ENCODE results near the gene LRCH2.
A peak's percentile ranks its signal among the peaks of the same experiment; 100 is the strongest.

LRCH2 gene

GRCh38 chrX:115173181-115173580 lies 60.7 kb downstream of the LRCH2 start:
- no peak overlapping the region for H3K4me3 ChIP-seq (replicated peaks in 1 of 2; ENCODE audit: low read depth in 2 of 2, low read length in 2 of 2)

DNA sequence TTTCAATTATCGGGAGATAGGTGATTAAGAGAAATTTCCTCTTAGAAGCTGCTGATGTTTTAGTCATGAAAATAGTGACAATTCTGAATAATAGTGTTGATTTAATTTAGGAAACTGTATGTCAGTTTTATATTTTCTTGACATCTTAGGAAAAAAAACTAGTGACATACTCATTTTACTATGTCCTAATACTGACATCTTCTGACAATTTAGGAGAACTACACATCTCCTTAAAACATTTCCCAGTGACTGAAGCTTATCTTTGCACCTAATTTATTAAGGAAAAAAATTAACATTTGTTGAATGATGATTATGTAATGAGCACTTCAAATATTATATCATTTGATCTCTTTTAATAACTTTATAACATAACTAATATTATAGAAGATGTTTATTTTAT lies 86.7 kb downstream of the LRCH2 start:
- no peak overlapping the region for H3K4me3 ChIP-seq (replicated peaks in 1 of 2; ENCODE audit: low read depth in 2 of 2, low read length in 2 of 2)
- TF ChIP-seq CTCF (IDR thresholded peaks at IDR 0.05; ENCODE audit: low read depth, low read length), result peak; percentile 43
- peak; percentile 38 to 43 for DNase-seq (ENCODE audit: low read depth in 2 of 2)

More at GRCh38 chrX:115173181-115173580, 60.7 kb downstream of the LRCH2 start:
- no peak for DNase-seq (ENCODE audit: low read depth in 2 of 2)
- TF ChIP-seq CTCF (IDR thresholded peaks at IDR 0.05; ENCODE audit: low read depth, low read length), result no peak

DNA sequence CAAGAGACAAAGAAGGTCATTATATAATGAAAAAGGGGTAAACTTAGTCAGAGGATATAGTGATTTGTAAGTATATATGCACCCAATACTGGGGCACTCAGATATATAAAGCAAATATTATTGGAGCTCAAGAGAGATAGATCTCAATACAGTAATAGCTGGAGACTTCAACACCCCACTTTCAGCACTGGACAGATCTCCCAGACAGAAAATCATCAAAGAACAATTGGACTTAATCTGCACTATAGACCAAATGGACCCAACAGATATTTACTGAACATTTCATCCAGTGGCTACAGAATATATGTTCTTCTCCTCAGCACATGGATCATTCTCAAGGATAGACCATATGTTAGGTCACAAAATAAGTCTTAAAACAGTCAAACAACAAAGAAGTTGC lies 91.8 kb downstream of the LRCH2 start:
- no peak overlapping the region for H3K4me3 ChIP-seq (replicated peaks in 1 of 2; ENCODE audit: low read depth in 2 of 2, low read length in 2 of 2)
- no peak for TF ChIP-seq CTCF (IDR thresholded peaks at IDR 0.05; ENCODE audit: low read depth, low read length)
- DNase-seq (ENCODE audit: low read depth in 2 of 2), result no peak

DNA sequence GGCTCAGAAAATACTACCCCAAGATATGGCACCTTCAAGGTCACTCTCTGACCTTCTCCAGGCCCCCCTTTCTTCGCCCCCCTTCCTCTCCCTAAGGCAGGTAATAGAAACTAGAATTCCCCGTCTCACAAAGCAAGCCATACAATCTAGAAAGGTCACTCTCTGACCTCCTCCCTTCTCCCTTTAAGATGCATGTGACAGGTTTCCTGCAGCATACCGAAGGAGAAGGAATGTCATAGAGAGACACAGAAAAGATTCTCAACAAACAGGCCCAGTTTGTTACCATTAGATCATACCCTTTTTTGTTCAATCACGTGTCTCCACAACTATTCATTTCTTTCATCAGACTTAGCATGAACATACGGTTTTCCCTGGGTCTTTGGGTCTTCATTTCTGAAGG lies 95.9 kb downstream of the LRCH2 start:
- TF ChIP-seq CTCF (IDR thresholded peaks at IDR 0.05; ENCODE audit: low read depth, low read length), result no peak
- no peak for DNase-seq (ENCODE audit: low read depth in 2 of 2)
- H3K4me3 ChIP-seq (replicated peaks in 1 of 2; ENCODE audit: low read depth in 2 of 2, low read length in 2 of 2), result no peak overlapping the region

- H3K4me3 ChIP-seq (replicated peaks in 1 of 2; ENCODE audit: low read depth in 2 of 2, low read length in 2 of 2), result no peak overlapping the region
- no peak for DNase-seq (ENCODE audit: low read depth in 2 of 2)
- no peak for TF ChIP-seq CTCF (IDR thresholded peaks at IDR 0.05; ENCODE audit: low read depth, low read length)
These were observed 99.5 kb downstream of the LRCH2 start for GRCh38 chrX:115134382-115134781.

DNA sequence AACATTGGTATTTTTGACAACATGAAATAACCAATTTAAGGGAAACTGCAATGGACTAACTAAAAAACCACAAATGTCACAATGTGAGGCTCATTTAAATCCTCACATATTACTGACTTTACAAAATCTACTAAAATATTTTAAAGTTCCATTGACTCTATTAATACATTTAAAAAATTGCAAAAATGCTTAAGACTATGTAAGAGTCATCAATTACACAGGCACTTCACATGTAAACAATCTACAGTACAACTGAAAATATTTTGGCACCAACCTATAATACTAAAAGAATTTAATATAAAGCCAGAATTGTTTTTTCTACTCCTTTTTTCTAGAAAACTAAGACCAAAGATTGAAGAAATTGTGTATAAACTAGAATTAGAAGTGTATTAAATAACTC lies 121.5 kb downstream of the LRCH2 start:
- no peak for DNase-seq (ENCODE audit: low read depth in 2 of 2)
- no peak overlapping the region for H3K4me3 ChIP-seq (replicated peaks in 1 of 2; ENCODE audit: low read depth in 2 of 2, low read length in 2 of 2)
- TF ChIP-seq CTCF (IDR thresholded peaks at IDR 0.05; ENCODE audit: low read depth, low read length), result no peak

GRCh38 chrX:115098897-115099296 lies 135.0 kb downstream of the LRCH2 start:
- H3K4me3 ChIP-seq (replicated peaks in 1 of 2; ENCODE audit: low read depth in 2 of 2, low read length in 2 of 2), result no peak overlapping the region
- DNase-seq (ENCODE audit: low read depth in 2 of 2), result no peak
- no peak for TF ChIP-seq CTCF (IDR thresholded peaks at IDR 0.05; ENCODE audit: low read depth, low read length)
